Activated CD4-positive, alpha-beta T cell treated with anti-CD3 and anti-CD28 coated beads for 4 hours (primary cell): ENCODE results near the gene HDAC5.
"Not testable (repeated sequence)": the region's sequence is repeated elsewhere in the genome, so short reads cannot be mapped to it uniquely, and the experiment has no call there.

ENCODE experiments used
- DNase-seq, 2 donors: peaks; one replicate each; pipeline ENCODE4 v3.0.0-alpha.2; 2020

Gene HDAC5

GRCh38 chr17:44110823-44111633 is 12.4 kb downstream of the HDAC5 start:
- DNase-seq: peak; percentile 30 to 36

GRCh38 chr17:44110011-44110686 is 13.3 kb downstream of the HDAC5 start:
- DNase-seq: no peak

DNA sequence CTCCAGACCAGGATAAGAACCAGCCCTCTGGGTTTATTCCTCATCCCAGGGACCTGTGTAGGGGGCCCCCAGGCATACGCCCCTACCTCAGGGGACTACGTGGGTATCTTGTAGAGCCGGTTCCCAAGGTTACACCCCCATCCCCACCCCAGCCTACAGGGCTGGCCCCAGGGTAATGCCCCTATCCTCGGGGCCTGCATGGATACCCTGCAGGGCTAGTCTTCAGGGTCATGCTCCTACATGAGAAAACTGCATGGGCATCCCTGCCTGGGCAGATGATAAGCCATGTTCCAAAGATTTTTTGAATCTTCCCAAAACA is 14.2 kb downstream of the HDAC5 start:
- DNase-seq: no peak

- no peak for DNase-seq
These were observed 14.8 kb downstream of the HDAC5 start for GRCh38 chr17:44108440-44109311.

DNA sequence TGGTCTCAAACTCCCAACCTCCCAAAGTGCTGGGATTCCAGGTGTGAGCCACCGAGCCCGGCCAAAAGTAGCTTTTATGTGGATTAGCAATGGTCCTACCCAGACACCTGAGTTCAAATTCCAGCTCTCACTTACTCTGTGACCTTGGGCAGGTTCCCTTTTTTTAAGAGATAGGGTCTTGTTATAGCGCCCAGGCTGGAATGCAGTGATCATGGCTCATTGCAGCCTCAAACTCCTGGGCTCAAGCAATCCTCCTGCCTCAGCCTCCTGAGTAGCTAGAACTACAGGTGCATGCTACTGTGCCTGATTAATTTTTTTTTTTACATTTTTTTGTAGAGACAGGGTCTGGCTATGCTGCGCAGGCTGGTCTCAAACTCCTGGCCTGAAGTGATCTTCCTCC is 16.6 kb downstream of the HDAC5 start:
- DNase-seq: no peak

DNA sequence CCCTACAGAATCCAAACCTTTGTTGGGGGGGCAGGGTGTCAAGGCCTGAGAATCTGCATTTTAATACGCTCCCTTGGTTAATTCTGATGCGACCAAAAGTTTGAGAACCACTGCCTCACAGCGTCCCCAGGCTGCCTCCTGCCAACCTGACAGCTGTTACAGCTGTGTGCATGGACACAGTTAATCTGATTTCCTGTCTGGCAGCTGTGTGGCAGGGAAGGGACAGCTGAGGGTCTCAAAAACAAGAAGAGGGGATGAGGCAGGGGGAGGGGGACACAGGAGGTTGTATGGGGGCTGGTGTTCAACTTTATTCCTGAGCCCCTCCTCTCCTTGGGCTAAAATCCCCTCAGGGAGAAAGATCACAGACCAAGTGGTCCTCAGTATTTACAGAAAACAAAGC is 17.5 kb downstream of the HDAC5 start:
- DNase-seq: no peak

GRCh38 chr17:44105483-44105882 is 18.0 kb downstream of the HDAC5 start:
- DNase-seq: no peak

- no peak for DNase-seq
These were observed 20.4 kb downstream of the HDAC5 start for GRCh38 chr17:44102849-44103622.

- DNase-seq: not testable (repeated sequence)
These were observed 21.6 kb downstream of the HDAC5 start for GRCh38 chr17:44101858-44102257.

- DNase-seq: no peak
These were observed 26.1 kb downstream of the HDAC5 start for GRCh38 chr17:44097110-44097958.

- no peak for DNase-seq
These were observed 27.6 kb downstream of the HDAC5 start for GRCh38 chr17:44095647-44096496.

- no peak for DNase-seq
These were observed 28.1 kb downstream of the HDAC5 start for GRCh38 chr17:44095388-44095646.

GRCh38 chr17:44094701-44095387 is 28.6 kb downstream of the HDAC5 start:
- no peak for DNase-seq

- no peak for DNase-seq
These were observed 30.1 kb downstream of the HDAC5 start for GRCh38 chr17:44093231-44093900.

DNA sequence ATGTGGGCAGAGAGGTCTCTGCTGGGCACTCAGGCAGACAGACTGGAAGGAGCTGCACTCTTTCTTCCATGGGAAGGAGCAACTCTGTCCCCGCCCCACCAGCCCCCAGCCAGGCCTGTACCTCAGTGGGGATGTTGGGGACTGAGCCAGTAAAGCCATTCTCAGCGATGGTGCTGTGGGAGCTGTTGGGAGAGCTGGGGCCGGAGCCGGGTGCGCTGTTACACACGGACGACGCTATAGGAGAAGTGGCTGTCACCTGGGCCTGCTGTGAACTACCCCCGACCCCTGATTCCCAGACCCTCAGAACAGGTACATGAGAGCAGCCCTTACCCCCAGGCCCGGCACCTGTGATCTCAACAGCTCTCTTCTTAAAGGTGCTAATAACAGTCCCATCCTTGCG is 31.4 kb downstream of the HDAC5 start:
- DNase-seq: no peak

- DNase-seq: no peak
These were observed 32.0 kb downstream of the HDAC5 start for GRCh38 chr17:44091200-44091997.

GRCh38 chr17:44088254-44088653 is 35.2 kb downstream of the HDAC5 start:
- no peak for DNase-seq

- no peak for DNase-seq
These were observed 36.1 kb downstream of the HDAC5 start for GRCh38 chr17:44087319-44087718.
